OCI-M2 (cell line): Measurements from ENCODE around the gene COLQ.
"Not testable (repeated sequence)": the region's sequence is repeated elsewhere in the genome, so short reads cannot be mapped to it uniquely, and the experiment has no call there.

ENCODE experiments used
- DNase-seq: peaks from one replicate; lab custom pipeline; 2025; ENCODE audit not compliant: unreplicated experiment; lab: John Stamatoyannopoulos, UW

COLQ gene

DNA sequence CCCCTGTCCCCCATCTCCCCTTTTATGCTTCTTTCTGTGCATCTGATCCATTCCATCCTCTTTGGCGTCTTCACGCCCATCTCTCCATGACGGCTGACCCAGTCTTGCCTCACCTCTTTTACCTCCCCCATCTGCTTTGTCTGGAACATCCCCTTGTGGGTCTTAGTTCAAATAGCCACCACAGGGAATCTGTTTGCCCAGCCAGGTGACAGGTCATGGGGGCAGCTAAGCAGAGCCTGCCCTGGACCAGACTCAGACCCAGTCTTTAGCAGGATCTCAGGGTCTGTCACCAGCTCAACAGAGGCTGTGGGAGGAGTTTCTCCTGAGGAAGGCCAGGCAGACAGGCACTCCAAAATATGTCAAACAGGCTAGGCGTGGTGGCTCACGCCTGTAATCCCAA is 28.1 kb downstream of the COLQ start:
- DNase-seq: no peak

DNA sequence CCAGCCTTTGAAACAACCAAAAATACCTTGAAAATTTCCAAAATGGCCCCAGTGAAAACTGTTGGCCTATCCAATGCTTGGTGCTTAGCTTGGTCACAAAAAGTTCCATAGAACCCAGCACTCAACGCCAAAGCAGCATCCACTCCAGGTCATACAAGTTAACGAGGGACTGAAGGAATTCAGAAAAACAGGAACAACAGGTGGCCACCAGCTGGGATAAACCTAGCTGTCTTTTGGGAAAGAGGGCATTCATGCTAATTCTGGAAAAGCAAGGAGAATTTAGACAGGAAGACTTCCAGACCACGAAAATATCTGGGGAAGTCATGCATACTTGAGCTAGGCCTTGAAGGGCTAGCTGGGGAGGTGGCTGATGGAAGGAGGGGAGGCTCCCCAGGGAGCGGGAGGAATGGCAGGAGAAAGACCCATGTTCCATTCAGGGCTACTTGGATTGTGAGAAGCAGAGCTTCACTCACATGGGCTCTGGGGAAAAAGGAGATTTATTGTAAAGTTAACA is 28.6 kb downstream of the COLQ start:
- no peak for DNase-seq

DNA sequence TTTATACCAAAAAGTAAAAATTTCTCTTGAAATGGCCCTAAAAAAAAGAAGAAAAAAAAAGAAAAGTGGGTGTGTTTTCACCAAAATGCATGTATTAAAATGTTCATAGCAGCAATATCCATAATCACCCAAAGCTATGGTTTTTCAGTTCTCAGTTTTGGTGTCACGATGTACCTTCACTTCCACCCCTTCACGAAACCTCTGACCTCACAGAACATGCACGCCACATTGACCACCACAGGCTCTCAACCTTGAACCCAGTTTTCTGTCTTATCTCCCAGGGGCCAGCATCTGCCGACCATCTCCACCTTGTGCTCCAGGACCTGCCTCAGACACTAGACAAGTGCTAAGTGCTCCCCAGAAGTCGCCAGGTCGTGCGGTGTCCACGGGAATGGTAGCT is 30.4 kb downstream of the COLQ start:
- DNase-seq: no peak

DNA sequence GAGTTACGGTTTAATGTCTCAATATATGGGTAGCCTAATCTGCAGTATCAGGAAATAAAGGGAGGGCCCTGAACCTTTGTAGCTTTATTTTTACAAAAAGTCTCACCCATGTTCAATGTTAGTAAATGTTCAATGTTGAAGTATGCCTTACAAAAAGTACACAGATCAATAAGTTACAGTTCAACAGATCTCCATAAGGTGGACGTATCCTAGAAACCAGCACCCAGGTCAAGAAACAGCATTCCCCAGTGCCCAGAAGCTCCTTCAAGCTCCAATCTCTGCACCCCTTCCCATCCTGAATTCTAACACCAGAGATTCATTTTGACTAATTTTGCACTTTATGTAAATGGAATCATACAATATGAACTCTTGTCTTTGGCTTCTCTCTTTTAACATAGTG is 31.3 kb downstream of the COLQ start:
- DNase-seq: no peak

DNA sequence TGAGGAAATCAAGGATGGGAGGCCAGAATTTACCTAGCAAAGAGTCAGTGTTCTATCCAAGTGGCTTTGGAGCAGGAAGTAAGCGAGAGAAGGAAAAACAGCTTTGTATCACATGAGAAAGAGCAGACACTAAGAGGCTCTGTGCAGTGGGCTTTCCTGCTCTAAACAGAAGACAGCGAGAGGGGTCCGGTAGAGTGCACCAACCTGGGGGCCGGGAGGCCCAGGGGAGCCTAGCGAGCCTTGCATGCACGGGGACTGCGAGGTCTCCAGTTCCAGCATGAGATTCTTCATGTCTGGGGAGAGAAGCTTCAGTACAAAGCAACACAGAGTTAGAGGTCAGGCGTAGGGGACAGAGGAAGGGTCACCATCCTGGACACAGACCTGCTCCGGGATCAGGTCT is 33.5 kb downstream of the COLQ start:
- no peak for DNase-seq

DNA sequence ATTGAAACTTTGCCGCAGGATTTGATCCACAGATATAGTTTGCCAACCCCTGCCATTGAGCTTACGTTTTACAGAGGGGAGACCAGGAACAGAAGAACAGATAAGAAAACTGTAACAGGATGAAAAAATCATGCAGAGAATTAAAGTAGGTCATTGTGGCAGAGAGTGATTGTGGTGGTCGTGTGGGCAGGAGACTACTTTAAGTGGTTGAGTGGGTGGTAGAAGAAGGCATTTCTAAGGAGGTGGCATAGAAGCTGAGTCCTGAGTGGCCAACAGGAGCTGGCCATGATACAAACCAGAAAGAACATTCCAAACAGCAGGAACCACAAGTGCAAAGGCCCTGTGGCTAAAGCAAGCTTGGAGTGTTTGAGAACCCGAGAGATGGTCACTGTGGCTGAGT is 34.5 kb downstream of the COLQ start:
- no peak for DNase-seq

DNA sequence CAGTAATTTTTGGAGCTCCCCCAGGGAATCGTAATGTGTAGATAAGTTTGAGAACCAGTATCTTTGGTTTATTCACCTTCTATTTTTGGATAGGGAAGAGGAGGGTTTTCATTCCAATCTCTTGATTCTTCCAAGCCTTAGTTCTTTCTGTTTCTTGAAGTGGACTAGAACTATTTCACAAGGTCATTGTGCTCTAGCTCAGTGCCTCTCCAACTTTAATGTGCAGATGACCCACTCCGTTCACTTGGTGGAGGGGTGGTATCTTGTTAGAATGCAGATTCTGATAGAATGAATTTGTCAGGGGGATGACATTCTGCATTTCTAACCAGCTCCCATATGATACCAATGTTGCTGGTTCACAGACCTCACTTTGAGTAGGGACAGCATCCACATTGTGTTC is 35.5 kb downstream of the COLQ start:
- DNase-seq: no peak

DNA sequence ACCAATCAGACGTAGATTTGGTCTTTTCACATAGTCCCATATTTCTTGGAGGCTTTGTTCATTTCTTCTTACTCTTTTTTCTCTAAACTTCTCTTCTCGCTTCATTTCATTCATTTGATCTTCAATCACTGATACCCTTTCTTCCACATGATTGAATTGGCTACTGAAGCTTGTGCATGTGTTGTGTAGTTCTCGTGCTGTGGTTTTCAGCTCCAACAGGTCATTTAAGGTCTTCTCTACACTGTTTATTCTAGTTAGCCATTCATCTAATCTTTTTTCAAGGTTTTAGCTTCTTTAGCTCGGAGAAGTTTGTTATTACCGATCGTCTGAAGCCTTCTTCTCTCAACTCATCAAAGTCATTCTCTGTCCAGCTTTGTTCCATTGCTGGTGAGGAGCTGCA is 37.0 kb downstream of the COLQ start:
- DNase-seq: not testable (repeated sequence)

DNA sequence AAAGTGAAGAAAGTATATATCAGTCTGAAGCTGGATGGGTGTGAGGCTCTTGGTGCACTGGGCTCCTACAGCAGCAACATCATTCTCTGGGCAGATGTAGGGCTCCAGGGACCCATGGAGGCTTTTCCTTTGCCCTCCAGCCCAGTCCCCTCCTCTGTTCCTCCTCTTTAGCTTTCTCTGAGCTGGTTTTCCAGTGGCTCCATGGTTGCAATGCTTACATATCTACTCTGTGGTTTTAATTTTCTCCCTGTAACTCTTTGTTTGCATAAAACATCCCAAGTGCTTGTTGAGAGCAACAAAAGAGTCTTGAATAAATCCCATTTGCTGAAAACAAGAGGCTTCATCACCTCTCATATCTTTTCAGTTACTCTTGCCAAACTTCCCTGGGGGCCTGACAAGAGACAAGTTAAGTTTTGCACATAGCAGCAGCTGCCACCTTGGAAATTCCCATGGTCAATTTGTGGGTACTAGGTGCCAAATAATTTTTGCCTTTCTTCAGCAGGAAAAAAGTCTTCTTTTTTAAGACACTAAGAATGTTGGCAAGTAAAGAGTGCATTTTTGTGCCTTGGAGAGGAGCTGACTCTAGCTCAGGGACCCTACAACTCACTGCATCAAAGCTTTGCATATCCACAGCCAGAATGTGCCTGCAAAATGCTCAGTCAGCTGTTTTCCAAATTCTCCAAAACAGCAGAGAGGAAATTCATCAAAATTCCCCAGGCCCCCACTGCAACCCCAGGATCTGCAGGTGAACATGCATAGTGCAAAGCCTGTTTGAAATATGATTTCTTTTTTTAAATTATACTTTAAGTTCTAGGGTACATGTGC is 41.9 kb downstream of the COLQ start:
- no peak for DNase-seq

DNA sequence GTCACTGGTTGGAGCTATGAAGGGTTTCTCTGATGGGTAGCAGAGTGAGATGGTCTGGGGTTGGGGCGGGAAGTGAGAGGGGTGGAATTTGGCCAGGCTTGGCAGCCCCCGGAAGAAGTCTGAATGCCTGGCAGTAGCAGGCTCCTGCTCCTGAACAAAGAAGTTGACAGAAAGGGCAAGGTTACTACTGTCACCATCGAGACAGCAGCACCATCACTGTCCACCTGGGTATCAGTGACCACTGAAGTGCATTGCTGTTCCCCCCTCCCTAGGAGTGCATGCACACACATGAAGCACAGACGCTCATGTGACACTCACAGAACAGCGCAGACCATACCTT is 42.9 kb downstream of the COLQ start:
- no peak for DNase-seq

DNA sequence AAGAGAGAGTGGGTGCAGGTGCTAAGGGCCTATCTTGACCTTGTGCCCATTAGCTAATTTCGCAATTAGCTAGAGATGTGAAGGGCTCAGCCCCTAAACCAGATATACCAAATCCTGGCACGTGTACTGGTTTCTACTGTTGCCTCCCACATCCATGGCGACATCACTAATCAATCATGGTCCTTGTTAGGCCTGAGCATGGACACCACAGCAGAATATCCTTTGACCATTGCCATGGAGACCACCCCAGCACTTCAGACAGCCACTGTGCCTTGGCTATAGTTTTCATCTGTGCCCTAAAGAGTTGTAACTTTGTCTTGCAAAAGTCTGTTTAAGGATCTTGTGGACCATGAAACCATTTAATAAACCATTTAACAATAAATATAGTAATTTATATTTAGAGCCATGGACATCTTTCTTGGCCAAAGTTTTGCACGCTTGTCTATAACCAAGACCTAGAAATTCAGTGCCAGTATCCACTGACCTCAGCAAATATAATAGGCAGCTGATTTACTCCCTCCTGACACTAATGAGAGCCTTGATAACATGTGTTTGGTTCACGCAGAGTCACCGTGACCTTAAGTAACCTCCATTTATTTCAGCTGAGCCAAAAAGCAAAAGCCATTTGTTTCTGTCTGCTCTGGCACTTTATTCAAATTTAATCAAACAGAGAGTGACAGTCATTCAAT is 43.4 kb downstream of the COLQ start:
- DNase-seq: no peak

DNA sequence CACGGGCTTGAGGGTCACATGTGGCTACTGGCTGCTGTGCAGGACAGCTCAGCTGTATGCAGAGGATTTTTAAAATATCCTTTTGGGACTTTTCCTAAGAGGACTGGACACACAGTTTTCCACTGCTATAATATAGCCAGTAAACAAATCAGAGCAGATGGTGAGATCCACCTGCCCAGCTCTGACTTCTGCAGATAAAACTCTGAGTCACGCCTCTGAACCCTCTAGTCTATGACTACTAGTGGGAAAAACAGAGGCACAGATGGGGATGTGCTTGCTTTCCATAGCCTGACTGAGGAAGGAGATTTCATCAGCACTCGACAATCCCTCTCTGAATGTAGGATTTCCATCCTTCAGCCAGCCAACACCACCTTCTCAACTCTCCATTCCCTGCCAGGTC is 45.1 kb downstream of the COLQ start:
- no peak for DNase-seq

DNA sequence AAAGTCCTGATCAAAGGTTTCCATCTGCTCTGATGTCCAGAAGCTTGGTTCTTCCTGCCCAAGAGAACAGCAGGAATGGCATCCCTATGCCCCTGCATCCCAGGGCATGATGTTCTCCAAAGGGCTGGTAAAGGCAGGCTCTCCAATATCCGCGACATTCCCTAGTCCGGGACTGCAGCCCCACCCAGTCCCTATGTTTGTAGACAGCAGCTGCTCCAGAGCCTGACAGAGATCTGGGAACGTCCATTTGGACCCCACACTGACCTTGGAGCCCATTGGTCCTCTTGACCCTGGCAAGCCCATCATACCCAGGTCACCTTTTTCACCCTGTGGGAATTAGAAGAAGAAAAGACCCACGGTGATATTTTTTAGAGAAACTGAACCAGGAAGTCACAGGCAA is 46.3 kb downstream of the COLQ start:
- DNase-seq: no peak

DNA sequence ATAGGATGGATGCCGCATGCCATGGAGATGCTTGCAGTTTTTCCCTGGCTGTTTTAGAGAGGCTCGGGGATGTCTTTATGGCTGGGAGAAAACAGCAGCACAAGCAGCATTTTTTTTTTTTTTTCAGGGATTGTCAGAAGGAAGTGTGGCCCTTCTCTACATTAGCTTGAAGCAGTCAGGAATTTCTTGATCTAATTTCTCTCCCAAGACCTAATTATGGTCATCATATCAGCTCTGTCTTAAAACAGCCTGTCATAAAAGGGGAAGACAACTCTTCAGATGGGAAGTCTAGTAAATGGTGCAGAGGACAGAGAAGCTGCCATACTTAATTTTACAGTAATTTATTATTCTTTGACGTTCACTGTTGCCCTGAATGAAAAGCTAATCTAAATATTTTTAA is 49.6 kb downstream of the COLQ start:
- no peak for DNase-seq

DNA sequence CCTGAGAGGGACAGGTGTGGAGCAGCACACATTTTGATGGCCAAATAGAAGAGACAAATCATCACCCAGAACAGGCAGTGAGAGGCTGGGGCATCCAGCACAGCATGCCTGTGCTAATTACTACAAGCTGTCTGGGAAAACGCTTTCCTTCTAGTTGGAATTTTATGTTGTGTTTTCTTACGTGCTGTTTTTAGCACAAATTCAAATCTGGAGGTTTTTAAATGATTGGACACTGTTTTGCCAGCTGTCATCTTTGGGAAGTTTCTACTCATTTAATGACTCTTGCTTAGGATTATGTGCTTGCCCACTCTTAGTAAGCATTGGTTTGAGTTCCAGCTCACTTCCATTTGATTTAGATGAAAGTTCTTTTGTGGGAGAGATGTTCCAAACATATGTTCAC is 50.7 kb downstream of the COLQ start:
- no peak for DNase-seq

DNA sequence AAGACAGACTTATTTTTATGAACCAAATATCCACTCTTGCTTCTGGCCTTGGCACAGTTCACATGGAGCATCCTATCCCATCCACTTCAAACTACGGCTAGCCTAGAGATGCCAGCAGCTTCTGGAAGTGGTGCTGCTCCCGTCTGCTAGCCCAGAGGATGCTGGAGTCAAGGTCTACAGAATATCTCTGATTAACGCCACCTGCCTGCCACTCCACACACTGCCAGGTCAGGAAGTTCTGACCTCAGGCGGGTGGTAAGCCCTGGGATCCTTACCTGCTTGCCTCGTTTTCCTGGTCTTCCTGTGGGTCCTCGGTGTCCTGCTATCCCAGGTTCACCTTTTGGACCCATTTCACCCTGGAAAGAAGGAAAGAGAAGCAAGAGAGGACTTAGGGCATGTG is 51.2 kb downstream of the COLQ start:
- no peak for DNase-seq

DNA sequence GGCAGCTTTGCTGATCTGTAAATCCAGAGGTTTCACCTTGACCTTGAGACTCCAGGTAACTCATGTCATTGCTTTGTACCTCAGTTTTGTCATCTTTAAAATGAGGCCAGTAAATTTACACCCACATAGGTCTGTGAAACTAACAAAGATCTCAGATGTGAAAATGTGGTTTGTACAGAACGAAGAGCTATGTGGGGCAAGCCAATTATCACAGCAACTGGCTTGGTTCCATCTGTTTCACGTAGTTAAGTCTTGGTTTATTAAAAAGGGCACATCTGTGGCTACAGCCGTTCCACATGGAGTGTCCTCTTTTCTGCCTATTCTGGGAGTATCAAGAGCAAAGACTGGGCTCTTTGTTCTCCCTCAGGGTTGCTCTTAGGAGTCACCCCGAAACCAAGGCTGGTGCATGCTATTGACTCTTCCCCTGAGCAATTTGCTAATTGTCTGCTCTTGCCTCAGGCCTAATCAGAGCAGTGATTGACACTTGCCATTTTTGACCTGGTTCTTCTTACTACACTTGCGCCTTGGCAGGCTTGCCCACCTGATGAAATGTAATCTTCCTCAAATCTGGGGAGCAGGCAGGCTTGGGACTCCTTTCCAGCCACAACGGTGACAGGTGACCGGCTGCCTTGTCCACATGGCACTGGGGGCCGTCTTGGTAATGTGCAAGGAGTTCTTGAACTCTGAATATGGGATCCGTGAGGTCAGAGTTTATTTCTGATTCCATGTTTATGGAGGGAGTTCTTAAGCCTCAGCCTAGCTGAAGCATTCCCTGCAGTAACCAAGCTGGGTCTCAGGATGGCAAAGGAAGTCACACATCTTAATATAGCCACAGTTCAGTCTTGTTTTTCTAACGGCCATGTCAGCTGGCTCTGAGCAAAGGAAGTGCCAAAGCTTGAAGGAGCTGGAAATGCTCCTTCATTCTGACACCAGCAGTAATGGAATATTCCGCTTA is 54.0 kb downstream of the COLQ start:
- no peak for DNase-seq

DNA sequence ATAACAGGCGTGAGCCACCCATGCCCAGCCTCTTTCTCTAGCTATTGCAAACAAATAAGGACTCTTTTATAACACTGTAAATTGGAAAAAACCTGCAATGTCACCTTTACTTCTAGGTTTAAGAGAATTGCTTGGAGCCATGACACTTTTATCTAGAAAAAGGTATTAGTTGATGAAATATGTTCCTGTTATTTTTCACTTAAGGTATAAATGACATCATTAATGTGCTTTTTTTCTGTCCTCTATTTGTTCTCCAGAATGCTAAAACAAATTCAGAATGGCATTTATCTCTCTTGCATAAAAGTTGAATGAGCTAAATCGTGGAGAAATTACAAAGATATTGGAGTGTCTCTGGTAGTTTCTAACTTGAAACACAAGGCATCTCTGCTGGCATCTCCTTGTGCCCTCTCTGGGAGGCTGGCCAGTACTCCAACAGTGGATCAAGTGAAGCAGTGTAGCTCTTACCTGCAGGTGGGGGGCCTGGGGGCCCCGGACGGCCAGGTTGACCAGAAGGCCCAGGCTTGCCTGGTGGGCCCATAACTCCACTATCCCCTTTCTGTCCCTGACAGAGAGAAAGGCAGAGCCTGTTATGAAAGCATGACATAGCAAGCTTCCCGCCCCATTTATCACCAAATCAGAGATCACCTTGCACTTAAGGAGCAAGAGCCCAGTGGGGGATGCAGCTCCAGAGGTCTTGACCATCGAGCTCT is 55.5 kb downstream of the COLQ start:
- no peak for DNase-seq

DNA sequence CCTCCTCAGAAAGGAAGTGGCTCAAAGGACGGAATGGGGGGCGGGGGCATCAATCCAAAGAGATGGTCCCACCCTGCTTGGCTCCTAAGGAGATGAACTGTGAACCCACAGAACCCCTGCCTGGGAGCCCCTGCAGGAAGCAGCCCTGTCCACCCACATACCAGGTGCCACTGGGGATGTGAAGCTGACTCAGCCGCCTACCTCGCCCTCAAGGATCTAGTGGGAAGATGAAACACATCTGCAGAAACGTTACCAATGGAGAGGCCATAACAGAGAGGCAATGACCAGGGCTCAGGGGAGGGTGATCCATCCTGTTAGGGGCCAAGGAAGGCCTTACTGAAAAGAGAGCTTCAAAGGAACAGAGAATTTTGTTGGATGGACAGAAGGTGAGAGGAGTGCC is 59.1 kb downstream of the COLQ start:
- DNase-seq: no peak

DNA sequence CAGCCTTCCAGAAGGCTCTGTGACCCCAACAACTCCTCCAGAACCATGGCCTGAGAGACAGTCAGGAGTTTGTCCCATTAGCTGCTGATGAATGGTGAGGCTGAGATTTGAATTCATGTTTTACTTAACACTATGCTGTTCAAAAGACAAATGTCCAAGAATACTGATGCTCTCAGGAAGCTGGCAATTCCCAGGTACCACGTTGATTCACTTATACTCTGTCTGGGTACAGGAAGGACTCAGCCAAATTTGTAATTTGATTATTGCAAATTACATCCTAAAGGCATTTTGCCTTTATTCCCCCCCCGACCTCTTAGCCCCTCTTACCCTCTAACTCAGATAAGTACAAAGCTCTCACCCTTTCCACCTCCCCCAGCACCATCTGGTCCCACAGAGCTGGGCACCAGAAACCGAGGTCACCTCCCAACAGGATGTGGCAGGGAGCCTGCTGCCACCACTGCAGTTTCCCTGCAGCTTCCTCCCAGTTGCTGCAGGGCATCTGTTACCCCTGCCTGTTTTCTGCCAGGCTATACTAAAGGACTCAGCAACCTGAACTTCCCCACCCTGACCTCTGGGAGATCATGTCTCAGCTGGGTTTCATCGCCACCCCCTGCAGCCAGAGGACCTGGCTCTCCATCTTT is 60.5 kb downstream of the COLQ start:
- DNase-seq: no peak
